Measurements from ENCODE around the gene GRIN3B.

- TF ChIP-seq GATA2 (CRISPR knock-in tag; IDR thresholded peaks at IDR 0.05) (no peak), POLR2H (tag; IDR thresholded peaks at IDR 0.05; ENCODE audit: low read depth) (no peak), EWSR1 (IDR thresholded peaks at IDR 0.05; ENCODE audit: borderline replicate concordance, low read depth, partially characterized antibody) (no peak), BRCA1 (IDR thresholded peaks at IDR 0.05) (no peak), BRCA1 (CRISPR knock-in tag; IDR thresholded peaks at IDR 0.05) (no peak), CHD2 (IDR thresholded peaks at IDR 0.05; ENCODE audit: low read depth, low read length) (no peak), E2F6 (IDR thresholded peaks at IDR 0.05; ENCODE audit: borderline replicate concordance in 1 of 2, extremely low read depth in 1 of 2, insufficient read depth in 1 of 2, insufficient read length in 1 of 2, low read depth in 1 of 2, low read length in 1 of 2, poor library complexity in 1 of 2, severe bottlenecking in 1 of 2) (no peak), TFAM (CRISPR knock-in tag; conservative IDR thresholded peaks at IDR 0.05) (no peak), CTCF (IDR thresholded peaks at IDR 0.05 in 2 of 3, conservative IDR thresholded peaks at IDR 0.05 in 1 of 3; ENCODE audit: insufficient read depth in 2 of 3, low read depth in 1 of 3, low read length in 3 of 3) (no peak)
Measured at GRCh38 chr19:992670-993055, 7.6 kb upstream of the GRIN3B start.

Measured in K562 (cell line).